CD14-positive monocyte (primary cell): ENCODE measurements around the gene USP9X. TPM values are rescaled to one million over a fixed set of nuclear protein-coding genes. Genes with fewer than 3 reads are reported as not detected.

Experiments used
- DNase-seq, 3 donors: peaks; one replicate each; pipeline ENCODE4 v3.0.0-alpha.2; 2011 to 2022
- H2AFZ ChIP-seq: 2 replicates; pipeline ENCODE4 v1.6.0; 2012; ENCODE audit warnings: mild to moderate bottlenecking, low read depth, low read length, inconsistent platforms; ENCODE audit not compliant: insufficient read depth, poor library complexity, severe bottlenecking
- H3K27ac ChIP-seq, 2 donors: 1 replicate in 1 of 2; 2 replicates in 1 of 2; pipeline ENCODE4 v1.5.1; 2012 to 2013; ENCODE audit warnings: low read length in 2 of 2, control low read depth in 1 of 2, inconsistent platforms in 1 of 2, low read depth in 1 of 2, mild to moderate bottlenecking in 1 of 2
- H3K27me3 ChIP-seq, 2 donors: one replicate each; pipeline versions ENCODE4 v1.6.0 to v1.6.1; 2011 to 2013; ENCODE audit warnings: low read length in 2 of 2; ENCODE audit not compliant: control insufficient read depth in 2 of 2, insufficient read depth in 2 of 2
- H3K36me3 ChIP-seq, 2 donors: replicated peaks in 1 of 2; 1 replicate in 1 of 2; 2 replicates in 1 of 2; pipeline versions ENCODE4 v1.5.1 to v1.6.1; 2012 to 2013; ENCODE audit warnings: low read length in 2 of 2, control low read depth in 1 of 2, inconsistent platforms in 1 of 2, mild to moderate bottlenecking in 1 of 2; ENCODE audit not compliant: insufficient read depth in 2 of 2, control insufficient read depth in 1 of 2
- H3K4me1 ChIP-seq, 2 donors: 1 replicate in 1 of 2; 2 replicates in 1 of 2; pipeline versions ENCODE4 v1.5.1 to v1.6.1; 2012 to 2013; ENCODE audit warnings: low read length in 2 of 2, control low read depth in 1 of 2, inconsistent platforms in 1 of 2, mild to moderate bottlenecking in 1 of 2, moderate library complexity in 1 of 2; ENCODE audit not compliant: insufficient read depth in 2 of 2, control insufficient read depth in 1 of 2
- H3K4me2 ChIP-seq: replicated peaks from 2 replicates; pipeline ENCODE3; 2012; ENCODE audit warnings: low read length, moderate library complexity, mild to moderate bottlenecking; ENCODE audit not compliant: poor library complexity, severe bottlenecking; ENCODE audit errors: extremely low read depth
- H3K4me3 ChIP-seq, 3 experiments: fragments of 200-600 bp in 1 of 3; sonication (generic) in 1 of 3; replicated peaks in 1 of 3; 1 replicate in 2 of 3; 2 replicates in 1 of 3; pipeline ENCODE4 v1.5.1; 2011 to 2013; ENCODE audit warnings: low read length in 3 of 3, mild to moderate bottlenecking in 3 of 3, control low read depth in 2 of 3, low read depth in 2 of 3, inconsistent platforms in 1 of 3, moderate library complexity in 1 of 3
- H3K79me2 ChIP-seq: 2 replicates; pipeline ENCODE4 v1.6.0; 2012; ENCODE audit warnings: mild to moderate bottlenecking, control low read depth, inconsistent platforms, low read length, moderate library complexity; ENCODE audit not compliant: insufficient read depth
- H3K9ac ChIP-seq: 2 replicates; pipeline ENCODE4 v1.6.0; 2017; ENCODE audit warnings: low read length, mild to moderate bottlenecking; ENCODE audit not compliant: insufficient read depth, poor library complexity, severe bottlenecking
- H3K9me3 ChIP-seq, 2 donors: replicated peaks in 1 of 2; 1 replicate in 1 of 2; 2 replicates in 1 of 2; pipeline versions ENCODE4 v1.5.1 to v1.6.1; 2012 to 2013; ENCODE audit warnings: low read length in 2 of 2, control low read depth in 1 of 2; ENCODE audit not compliant: control insufficient read depth in 1 of 2, insufficient read depth in 1 of 2
- H4K20me1 ChIP-seq: 2 replicates; pipeline ENCODE4 v1.6.0; 2012; ENCODE audit warnings: mild to moderate bottlenecking, low read length, control low read depth, moderate library complexity; ENCODE audit not compliant: insufficient read depth
- H3K27ac Mint-ChIP-seq, 7 donors: one replicate each; pipeline ENCODE4 v1.8.0; 2020; ENCODE audit warnings: mild to moderate bottlenecking in 7 of 7, mixed read lengths in 7 of 7, moderate library complexity in 6 of 7, inconsistent platforms in 2 of 7
- H3K27me3 Mint-ChIP-seq, 3 donors: one replicate each; pipeline ENCODE4 v1.8.0; 2021 to 2022; ENCODE audit warnings: low read depth in 3 of 3, mild to moderate bottlenecking in 3 of 3, mixed read lengths in 3 of 3, moderate library complexity in 3 of 3, inconsistent platforms in 1 of 3
- H3K36me3 Mint-ChIP-seq, 2 donors: one replicate each; pipeline ENCODE4 v1.8.0; 2020; ENCODE audit warnings: mixed read lengths in 2 of 2, inconsistent platforms in 1 of 2, mild to moderate bottlenecking in 1 of 2
- H3K4me1 Mint-ChIP-seq: one replicate; pipeline ENCODE4 v1.8.0; 2020; ENCODE audit warnings: mild to moderate bottlenecking, mixed read lengths
- H3K4me3 Mint-ChIP-seq, 2 donors: one replicate each; pipeline ENCODE4 v1.8.0; 2020; ENCODE audit warnings: mild to moderate bottlenecking in 2 of 2, mixed read lengths in 2 of 2, moderate library complexity in 1 of 2
- H3K9me3 Mint-ChIP-seq, 7 donors: one replicate each; pipeline ENCODE4 v1.8.0; 2020 to 2022; ENCODE audit warnings: mixed read lengths in 7 of 7, mild to moderate bottlenecking in 6 of 7, moderate library complexity in 6 of 7, inconsistent platforms in 2 of 7
- WGBS: methylation state at CpG from one replicate; pipeline ENCODE4 v1.1.5; 2013; ENCODE audit warnings: missing lambda C conversion rate; ENCODE audit not compliant: insufficient coverage; 5-methylcytosine and 5-hydroxymethylcytosine counted together
- intact Hi-C, 2 donors: fragments of 100-400 bp; cut with micrococcal nuclease; formaldehyde crosslinking; loops; one replicate each; pipeline versions ENCODE4 v1.15.0 to v1.15.1; 2023
- polyA plus RNA-seq, 3 donors: library from polyadenylated mRNA; depleted of rRNA in 1 of 3; unstranded in 2 of 3; stranded (reverse) in 1 of 3; fragments of 300-500 nt in 2 of 3; fragments of >200 nt in 1 of 3; fragmentation: Illumina TruSeq in 2 of 3; gene quantifications; 1 replicate in 2 of 3; 2 replicates in 1 of 3; pipeline ENCODE4 v1.2.3, GENCODE V29; 2012 to 2021
- TF ChIP-seq, protein P1 (sequence below): fragments of 200-600 bp; IDR thresholded peaks from one replicate; pipeline ENCODE4 v1.8.0; 2022; ENCODE audit warnings: antibody characterized with exemption, mild to moderate bottlenecking

Gene USP9X
- polyA plus RNA-seq, 3 donors = 8.3 to 16.1 (median 9.6) TPM

DNA sequence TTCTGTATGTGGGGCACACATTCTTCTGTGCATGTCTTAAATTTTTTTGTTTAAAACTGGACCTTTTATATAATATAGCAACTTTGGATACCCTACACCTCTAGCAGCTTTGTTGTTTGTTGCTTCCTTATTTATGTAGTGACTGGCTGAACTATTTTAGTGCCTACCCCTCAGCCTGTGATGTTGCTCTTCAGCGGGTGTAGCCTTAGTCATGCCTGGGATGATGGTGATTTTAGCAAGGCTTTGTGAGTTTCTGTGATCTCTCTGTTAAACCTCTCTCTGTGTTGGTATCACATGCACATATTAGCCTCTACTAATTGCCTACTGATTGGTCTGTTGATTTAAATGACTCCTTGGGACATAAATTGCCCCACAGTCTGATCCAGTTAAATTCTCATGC is 22.8 kb downstream of the USP9X start:
- Histone ChIP-seq H3K4me1 (no peaks in the 10 kb centered on the region), H3K9ac (no peak overlapping the region), H3K36me3 (no peaks in the 10 kb centered on the region), H3K4me3 (no peak overlapping the region), H3K79me2 (peaks cover 99% of the 10 kb centered on the region), H3K27me3 (peaks cover 0 to 14% of the 10 kb centered on the region in 2 donors), H4K20me1 (peaks cover 97% of the 10 kb centered on the region), H3K9me3 (peaks cover 0 to 8% of the 10 kb centered on the region in 2 donors), H3K27ac (peak overlapping the region in 1 of 2 donors; percentile 18), H2AFZ (no peak overlapping the region), H3K4me2 (no peak overlapping the region)
- WGBS = no CpG with 5 or more reads among the region's 1 CpG
- TF ChIP-seq, protein P1, sequence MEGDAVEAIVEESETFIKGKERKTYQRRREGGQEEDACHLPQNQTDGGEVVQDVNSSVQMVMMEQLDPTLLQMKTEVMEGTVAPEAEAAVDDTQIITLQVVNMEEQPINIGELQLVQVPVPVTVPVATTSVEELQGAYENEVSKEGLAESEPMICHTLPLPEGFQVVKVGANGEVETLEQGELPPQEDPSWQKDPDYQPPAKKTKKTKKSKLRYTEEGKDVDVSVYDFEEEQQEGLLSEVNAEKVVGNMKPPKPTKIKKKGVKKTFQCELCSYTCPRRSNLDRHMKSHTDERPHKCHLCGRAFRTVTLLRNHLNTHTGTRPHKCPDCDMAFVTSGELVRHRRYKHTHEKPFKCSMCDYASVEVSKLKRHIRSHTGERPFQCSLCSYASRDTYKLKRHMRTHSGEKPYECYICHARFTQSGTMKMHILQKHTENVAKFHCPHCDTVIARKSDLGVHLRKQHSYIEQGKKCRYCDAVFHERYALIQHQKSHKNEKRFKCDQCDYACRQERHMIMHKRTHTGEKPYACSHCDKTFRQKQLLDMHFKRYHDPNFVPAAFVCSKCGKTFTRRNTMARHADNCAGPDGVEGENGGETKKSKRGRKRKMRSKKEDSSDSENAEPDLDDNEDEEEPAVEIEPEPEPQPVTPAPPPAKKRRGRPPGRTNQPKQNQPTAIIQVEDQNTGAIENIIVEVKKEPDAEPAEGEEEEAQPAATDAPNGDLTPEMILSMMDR = no peak
- H3K36me3 Mint-ChIP-seq = peaks cover 0 to 5% of the 10 kb centered on the region in 2 donors
- H3K4me3 Mint-ChIP-seq = no peak overlapping the region
- H3K27ac Mint-ChIP-seq = peak overlapping the region in 3 of 7 donors; percentile 4 to 63 (median 28)
- peaks cover 34% of the 10 kb centered on the region for H3K4me1 Mint-ChIP-seq
- H3K9me3 Mint-ChIP-seq = peaks cover 0 to 10% (median 6%) of the 10 kb centered on the region in 7 donors
- H3K27me3 Mint-ChIP-seq = peaks cover 0 to 8% (median 0%) of the 10 kb centered on the region in 3 donors
- intact Hi-C loops = no loop called here
- peak in 1 of 3 donors; percentile 8 for DNase-seq

- Mint-ChIP-seq H3K27me3 (peaks cover 0 to 11% (median 0%) of the 10 kb centered on the region in 3 donors), H3K4me3 (no peak overlapping the region), H3K4me1 (peaks cover 34% of the 10 kb centered on the region), H3K9me3 (peaks cover 0 to 10% (median 6%) of the 10 kb centered on the region in 7 donors), H3K27ac (peak overlapping the region in 5 of 7 donors; percentile 4 to 85 (median 43)), H3K36me3 (peaks cover 0 to 5% of the 10 kb centered on the region in 2 donors)
- no peaks in the 10 kb centered on the region for H3K4me1 ChIP-seq
- H3K27ac ChIP-seq = peak overlapping the region in 1 of 2 donors; percentile 18
- H3K4me3 ChIP-seq = no peak overlapping the region
- H4K20me1 ChIP-seq = peaks cover 97% of the 10 kb centered on the region
- H3K4me2 ChIP-seq = no peak overlapping the region
- H3K79me2 ChIP-seq = peaks cover 98% of the 10 kb centered on the region
- no CpG with 5 or more reads among the region's 5 CpGs for WGBS
- no peak for DNase-seq
- TF ChIP-seq, protein P1 = no peak
- H3K9ac ChIP-seq = no peak overlapping the region
- intact Hi-C loops = no loop called here
- H2AFZ ChIP-seq = no peak overlapping the region
- H3K36me3 ChIP-seq = no peaks in the 10 kb centered on the region
- H3K9me3 ChIP-seq = peaks cover 0 to 8% of the 10 kb centered on the region in 2 donors
- peaks cover 0 to 14% of the 10 kb centered on the region in 2 donors for H3K27me3 ChIP-seq
Observed at GRCh38 chrX:41108463-41109205, 23.4 kb downstream of the USP9X start.
